Measurements from ENCODE around the gene CRX.
A peak's percentile ranks its signal among the peaks of the same experiment; 100 is the strongest.
"Not testable (repeated sequence)": the region's sequence is repeated elsewhere in the genome, so short reads cannot be mapped to it uniquely, and the experiment has no call there.

The CRX gene

DNA sequence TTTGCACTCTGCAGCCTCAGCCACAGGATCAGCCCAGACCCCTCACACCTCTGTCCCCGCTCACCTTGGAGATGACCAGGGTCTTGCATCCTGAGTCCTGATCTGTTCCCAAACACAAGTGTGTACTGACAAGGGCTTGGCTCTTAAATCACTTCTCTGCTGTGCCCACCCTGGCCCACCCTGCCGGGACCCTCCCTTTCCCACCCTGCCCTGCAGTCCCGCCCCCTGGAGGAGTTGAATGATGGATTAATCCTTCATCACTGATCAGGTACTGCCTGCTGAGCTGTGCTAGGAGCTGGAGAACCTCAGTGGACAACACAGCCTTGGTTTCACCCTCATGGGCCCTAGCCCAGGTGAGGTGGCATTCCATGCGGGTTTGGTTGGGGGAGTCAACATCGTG is 17.3 kb upstream of the CRX start, which contains the start of gene TPRX1:
TSS of gene TPRX1 (minus strand) at position 101 of the 400 bp plus-strand sequence. CDS start at position 89, 12 bp downstream.
- DNase-seq: not testable (repeated sequence)

DNA sequence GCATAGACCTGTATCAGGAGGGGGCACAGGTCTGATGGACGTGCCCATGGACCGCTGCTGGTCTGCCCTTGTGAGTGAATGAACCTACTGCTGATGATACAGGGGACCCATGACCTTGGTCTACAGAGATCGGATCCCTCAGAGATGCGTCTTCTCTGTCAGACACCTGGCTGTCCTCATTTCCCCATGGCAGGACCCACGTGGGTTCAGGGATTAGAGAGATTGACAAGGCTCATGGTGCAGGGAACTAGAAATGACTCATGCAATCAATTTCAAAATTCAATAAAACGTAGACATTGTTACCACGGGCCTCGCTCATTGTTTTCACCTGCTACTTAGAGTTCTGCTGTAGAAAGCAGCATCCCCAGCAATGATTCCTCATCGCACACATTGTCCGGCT is 16.4 kb upstream of the CRX start:
- DNase-seq: no peak

DNA sequence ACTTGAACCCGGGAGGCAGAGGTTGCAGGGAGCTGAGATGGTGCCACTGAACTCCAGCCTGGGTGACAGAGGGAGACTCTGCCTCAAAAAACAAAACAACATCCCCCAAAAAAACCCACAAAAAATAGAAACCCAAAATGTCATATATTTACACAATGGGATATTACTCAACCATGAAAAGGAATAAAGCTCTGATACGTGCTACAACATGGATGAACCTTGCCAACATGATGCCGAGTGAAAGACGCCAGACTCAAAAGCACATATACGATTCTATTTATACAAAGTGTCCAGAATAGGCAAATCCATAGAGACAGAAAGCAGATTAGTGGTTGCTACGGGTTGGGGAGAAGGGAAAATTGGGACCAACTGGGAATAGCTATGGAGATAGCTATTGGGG is 15.3 kb upstream of the CRX start:
- no peak for DNase-seq

GRCh38 chr19:47813304-47813994 is 8.3 kb upstream of the CRX start:
- DNase-seq: peak; percentile 71

DNA sequence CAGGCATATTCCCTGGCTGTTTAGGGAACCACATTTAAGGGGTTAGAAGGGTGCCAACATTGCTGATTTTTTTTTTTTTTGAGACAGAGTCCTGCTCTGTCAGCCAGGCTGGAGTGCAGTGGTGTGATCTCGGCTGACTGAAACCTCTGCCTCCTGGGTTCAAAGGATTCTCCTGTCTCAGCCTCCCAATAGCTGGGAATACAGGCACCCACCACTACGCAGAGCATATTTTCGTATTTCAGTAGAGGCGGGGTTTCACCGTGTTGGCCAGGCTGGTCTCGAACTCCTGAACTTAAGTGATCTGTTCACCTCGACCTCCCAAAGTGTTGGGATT is 7.8 kb upstream of the CRX start:
- no peak for DNase-seq

DNA sequence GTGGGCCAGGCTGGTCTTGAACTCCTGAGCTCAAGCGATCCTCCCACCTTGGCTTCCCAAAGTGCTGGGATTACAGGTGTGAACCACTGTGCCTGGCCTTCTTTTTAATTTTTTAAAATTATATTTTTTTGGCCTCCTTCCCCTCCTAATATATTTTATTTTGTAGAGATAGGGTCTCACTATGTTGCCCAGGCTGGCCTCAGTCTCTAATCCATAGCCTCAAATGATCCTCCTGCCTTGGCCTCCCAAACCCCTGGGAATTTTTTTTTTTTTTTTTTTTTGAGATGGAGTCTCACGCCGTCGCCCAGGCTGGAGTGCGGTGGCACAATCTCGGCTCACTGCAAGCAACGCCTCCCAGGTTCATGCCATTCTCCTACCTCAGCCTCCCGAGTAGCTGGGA is 5.5 kb upstream of the CRX start:
- not testable (repeated sequence) for DNase-seq

DNA sequence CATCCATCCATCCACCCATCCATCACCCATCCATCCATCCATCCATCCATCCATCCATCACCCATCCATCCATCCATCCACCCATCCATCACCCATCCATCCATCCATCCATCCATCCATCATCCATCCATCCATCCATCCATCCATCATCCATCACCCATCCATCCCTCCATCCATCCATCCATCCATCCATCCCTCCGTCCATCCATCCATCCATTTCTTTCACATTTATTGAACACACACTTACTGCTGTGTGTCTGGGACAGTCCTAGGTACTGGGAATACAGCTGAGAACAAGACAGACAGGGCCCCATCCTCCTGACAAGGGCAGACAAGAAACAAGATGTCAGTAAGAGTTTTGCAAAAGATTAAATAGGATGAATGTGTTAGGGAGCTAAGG is 3.5 kb upstream of the CRX start:
- DNase-seq: not testable (repeated sequence)

DNA sequence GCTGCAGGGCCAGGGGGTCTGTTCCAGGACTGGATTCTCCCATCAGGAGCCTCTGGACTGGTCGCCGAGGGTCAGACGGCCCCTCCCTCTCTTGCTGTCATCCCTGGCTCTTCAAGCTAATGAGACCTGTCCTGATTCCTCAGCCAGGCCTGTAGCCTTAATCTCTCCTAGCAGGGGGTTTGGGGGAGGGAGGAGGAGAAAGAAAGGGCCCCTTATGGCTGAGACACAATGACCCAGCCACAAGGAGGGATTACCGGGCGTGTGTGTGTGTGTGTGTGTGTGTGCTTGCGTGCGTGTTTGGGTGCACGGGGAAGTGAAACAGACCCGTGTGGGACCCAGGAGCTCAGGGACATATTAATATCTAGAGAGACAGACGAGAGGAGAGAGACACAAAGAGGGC is 1.9 kb upstream of the CRX start:
- no peak for DNase-seq

DNA sequence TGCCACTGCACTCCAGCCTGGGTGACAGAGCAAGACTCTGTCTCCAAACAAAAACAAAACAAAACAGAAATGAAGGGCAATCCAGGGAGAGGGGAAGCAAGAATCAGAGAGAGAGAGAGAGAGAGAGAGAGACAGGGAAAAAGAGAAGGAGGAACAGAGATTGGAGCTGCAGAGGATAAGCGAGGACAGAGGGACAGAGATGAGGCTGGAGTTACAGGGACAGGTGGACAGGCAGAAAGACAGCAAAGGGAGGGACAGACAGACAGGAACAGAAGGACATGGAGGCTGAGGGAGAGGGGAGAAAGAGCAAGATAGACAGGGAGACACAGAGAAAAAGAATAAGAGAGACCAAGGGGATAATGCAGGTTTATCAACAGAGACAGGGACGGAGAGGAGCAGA is 1.3 kb upstream of the CRX start:
- DNase-seq: no peak

DNA sequence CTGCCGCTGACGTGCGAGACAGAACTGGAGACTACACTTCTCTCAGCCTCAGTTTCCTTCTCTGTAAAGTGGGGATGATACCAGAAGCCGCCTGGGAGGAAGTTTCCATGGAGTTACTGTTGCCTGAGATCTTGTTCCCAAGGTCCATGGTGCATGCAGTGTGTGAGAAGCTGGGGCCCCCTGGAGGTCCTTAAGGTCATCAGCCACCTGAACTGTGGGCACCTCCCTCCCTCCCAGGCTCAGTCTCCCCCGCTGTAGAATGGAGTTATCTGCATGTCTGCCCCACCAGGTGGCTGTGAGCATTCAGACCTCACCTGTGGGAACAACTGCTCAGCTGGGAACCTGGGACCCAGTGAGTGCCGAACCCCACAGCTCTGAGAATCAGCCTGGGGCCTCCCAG is 2.7 kb downstream of the CRX start:
- no peak for DNase-seq

GRCh38 chr19:47826800-47827199 is 5.1 kb downstream of the CRX start:
- no peak for DNase-seq

- no peak for DNase-seq
These were observed 11.0 kb downstream of the CRX start for GRCh38 chr19:47832723-47833122.

- no peak for DNase-seq
These were observed 14.3 kb downstream of the CRX start for GRCh38 chr19:47836038-47836437.

DNA sequence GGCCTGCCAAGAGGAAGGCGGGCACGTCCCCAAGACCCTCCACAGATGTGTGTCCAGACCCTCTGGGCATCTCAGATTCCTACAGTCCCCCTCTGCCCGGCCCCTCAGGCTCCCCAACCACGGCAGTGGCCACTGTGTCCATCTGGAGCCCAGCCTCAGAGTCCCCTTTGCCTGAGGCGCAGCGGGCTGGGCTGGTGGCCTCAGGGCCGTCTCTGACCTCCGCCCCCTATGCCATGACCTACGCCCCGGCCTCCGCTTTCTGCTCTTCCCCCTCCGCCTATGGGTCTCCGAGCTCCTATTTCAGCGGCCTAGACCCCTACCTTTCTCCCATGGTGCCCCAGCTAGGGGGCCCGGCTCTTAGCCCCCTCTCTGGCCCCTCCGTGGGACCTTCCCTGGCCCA is 17.7 kb downstream of the CRX start:
- DNase-seq: no peak

DNA sequence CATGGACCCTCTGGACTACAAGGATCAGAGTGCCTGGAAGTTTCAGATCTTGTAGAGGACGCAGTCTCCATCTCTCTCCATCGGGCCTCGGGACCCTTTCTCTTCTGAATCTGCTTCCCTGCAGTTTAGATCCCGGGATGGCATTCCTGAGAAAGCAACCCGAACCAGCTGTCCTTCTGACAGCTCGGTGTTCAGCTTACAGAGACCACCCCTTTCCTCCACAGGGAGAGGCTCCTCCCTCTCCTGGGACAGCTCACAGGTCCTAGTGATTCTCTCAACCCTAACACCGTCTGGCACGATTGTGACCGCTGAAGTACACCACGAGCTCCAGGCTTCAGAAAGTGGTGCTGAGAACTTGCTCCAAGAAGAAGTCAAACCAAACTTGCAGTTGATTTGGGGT is 18.2 kb downstream of the CRX start:
- DNase-seq: no peak

- no peak for DNase-seq
These were observed 21.2 kb downstream of the CRX start for GRCh38 chr19:47842941-47843340.

DNA sequence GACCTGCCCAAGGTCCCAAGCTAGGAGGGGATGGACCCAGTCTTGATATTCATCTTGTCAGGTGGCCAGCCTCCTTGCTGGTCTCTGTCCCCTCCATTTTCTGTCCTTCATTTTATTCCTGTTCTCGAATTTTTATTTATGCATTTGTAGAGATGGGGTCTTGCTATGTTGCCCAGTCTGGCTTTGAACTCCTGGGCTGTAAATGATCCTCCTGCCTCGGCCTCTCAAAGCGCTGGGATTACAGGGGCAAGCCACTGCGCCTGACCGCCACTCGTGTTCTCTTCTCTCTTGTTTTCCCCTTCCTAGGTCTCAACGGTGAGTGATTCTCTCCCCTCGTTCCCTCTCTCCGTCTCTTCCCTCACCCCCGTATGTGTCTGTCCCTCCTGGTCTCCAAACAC is 26.7 kb downstream of the CRX start:
- DNase-seq: no peak

DNA sequence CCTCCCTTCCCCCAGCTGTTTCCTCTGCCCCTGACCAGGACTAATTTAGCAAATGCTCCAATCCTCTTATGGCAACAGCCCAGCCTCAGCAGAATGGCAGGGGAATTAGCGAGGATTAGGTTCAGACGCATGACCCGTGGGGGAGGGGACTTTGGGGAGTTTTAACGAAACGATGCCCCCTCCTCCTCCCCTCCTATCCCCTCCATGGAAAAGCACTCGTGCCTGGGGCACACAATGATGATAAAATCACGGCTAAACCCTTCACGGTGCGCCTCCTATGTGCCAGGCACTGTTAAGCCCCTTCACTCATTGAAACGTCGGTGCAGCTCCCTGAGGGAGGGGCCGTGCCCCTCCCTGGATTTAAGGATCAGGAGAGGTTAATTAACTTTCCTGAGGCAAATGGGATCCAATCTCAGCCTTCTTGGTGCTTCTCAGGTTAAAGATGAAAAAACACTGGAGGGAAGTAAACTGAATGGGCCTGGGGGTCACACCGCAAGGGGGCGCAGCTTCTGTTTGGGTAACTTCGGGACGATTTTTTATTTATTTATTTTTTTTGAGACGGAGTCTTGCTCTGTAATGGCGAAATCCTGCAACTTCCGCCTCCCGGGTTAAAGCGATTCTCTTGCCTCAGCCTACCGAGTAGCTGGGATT is 27.2 kb downstream of the CRX start:
- DNase-seq: peak; percentile 36

DNA sequence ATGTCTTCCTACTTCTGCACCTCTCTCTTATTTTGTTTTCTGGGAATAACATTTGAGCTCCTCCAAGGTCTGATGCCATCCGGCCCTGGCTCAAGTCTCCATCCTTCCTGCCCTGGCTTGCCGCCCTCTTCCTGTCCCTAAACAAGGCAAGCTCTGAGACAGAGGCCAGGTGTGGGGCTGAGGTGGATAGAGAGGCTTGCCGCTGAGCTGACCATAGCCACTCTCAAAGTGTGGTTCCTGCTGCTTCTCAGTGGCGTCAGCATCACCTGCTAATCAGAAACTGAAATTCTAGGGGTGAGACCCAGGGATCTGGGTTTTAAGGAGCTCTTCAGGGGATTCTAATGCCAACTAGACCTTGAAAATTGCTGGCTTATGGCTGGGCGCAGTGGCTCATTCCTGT is 31.3 kb downstream of the CRX start:
- peak; percentile 29 for DNase-seq

- no peak for DNase-seq
These were observed 32.7 kb downstream of the CRX start for GRCh38 chr19:47854459-47854858.

DNA sequence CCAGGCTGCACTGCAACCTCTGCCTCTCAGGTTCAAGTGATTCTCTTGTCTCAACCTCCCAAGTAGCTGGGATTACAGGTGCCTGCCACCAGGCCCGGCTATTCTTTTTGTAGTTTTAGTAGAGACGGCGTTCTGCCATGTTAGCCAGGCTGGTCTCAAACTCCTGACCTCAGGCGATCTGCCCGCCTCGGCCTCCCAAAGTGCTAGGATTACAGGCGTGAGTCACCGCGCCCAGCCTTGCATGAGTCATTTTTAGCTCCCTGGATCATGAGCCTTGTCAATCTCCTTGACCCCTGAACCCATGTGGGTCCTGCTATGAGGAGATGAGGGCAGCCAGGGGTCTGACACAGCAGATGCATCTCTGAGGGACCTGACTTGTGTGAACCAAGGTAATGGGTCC is 36.5 kb downstream of the CRX start:
- DNase-seq: not testable (repeated sequence)

DNA sequence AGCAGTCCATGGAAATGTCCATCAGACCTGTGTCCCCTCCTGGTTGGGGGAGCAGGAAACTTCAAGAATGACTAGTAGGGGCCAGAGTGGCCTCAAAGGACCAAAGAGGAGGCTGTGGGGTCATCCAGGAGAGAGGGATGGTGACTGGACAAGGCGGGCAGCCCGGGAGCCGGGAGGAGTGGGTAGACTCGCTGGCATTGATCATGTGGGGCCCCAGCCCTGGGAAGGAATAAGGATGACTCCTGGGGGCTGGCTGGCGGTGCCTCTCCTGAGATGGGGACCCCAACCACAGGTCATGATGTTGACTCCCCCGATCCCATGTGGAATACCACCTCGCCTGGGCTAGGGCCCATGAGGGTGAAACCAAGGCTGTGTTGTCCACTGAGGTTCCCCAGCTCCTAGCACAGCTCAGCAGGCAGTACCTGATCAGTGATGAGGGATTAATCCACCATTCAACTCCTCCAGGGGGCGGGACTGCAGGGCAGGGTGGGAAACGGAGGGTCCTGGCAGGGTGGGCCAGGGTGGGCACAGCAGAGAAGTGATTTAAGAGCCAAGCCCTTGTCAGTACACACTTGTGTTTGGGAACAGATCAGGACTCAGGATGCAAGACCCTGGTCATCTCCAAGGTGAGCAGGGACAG is 37.0 kb downstream of the CRX start, which contains the start of gene TPRX2:
TSS of gene TPRX2 (plus strand) at position 590 of the 640 bp plus-strand sequence. CDS start at position 602, 12 bp downstream.
- DNase-seq: not testable (repeated sequence)

DNA sequence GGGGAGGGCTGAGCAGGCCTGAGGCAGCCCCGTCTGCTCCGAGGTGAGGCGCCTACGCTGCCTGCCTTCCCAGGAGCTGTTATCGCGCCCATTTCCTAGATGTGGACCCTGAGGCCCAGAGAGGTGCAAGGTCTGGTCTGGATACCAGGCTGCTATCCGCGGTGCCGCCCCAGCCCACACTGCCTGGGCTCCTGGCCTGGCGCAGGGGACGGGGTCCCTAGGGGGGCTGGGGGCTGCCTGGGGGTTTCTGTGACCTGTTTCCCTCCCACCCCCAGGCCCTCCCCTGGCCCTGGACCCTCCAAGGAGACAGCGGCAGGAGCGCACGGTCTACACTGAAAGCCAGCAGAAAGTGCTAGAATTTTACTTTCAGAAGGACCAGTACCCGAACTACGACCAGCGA is 38.1 kb downstream of the CRX start:
- DNase-seq: not testable (repeated sequence)

DNA sequence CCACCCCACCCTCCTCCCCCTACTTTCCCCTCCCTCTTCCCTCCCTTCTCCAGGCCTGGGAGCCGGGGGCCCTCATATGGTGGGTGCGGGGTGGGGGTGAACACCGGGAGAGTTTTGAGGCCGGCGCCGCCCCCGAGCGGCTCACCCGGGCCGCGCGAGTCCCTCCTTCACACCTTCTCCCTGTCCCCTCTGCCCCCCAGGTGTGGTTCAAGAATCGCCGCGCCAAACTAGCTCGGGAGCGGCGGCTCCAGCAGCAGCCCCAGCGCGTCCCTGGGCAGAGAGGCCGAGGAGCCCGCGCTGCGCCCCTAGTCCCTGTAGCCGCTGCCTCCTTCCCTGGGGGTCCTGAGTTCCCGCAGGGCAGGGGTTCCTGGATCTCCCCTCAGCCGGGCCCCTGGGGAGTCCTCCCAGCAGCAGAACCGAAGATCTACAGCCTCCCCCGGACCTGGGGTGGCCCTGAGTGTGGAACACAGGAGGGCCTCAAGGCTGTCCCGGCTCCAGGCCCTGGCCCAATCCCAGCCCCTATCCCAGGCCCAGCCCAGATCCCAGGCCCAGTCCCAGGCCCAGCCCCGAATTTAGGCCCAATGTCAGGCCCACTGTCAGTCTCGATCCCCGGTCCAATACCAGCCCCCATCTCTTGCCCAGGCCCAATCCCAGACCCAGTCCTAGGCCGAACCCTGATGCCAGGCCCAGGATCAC is 39.0 kb downstream of the CRX start:
- DNase-seq: no peak

Measured in RPMI8226 (cell line).